Lower lobe of right lung (tissue), 2 donors: ENCODE data around the gene SHQ1. TPM values are rescaled to one million over a fixed set of nuclear protein-coding genes. Genes with fewer than 3 reads are reported as not detected.
"Not testable (repeated sequence)": the region's sequence is repeated elsewhere in the genome, so short reads cannot be mapped to it uniquely, and the experiment has no call there.

ENCODE experiments used
- ATAC-seq, 2 donors: fragments of 200-7000 bp; cut with Tn5 transposase; one replicate each; pipeline ENCODE4 v1.9.1; 2020 to 2022; ENCODE audit warnings: mild to moderate bottlenecking in 2 of 2, moderate library complexity in 2 of 2
- DNase-seq: peaks from one replicate; pipeline ENCODE4 v3.0.0-alpha.2; 2020
- H3K27ac ChIP-seq: fragments of 200-600 bp; one replicate; pipeline ENCODE4 v1.8.0; 2022
- H3K27me3 ChIP-seq: fragments of 200-600 bp; one replicate; pipeline ENCODE4 v1.8.0; 2022; ENCODE audit warnings: low read depth
- H3K36me3 ChIP-seq: fragments of 200-600 bp; one replicate; pipeline ENCODE4 v1.8.0; 2022; ENCODE audit warnings: mild to moderate bottlenecking
- H3K4me1 ChIP-seq: fragments of 200-600 bp; one replicate; pipeline ENCODE4 v1.8.0; 2022
- H3K4me3 ChIP-seq: fragments of 200-600 bp; one replicate; pipeline ENCODE4 v1.8.0; 2022; ENCODE audit warnings: mild to moderate bottlenecking
- H3K9me3 ChIP-seq: fragments of 200-600 bp; one replicate; pipeline ENCODE4 v1.8.0; 2022
- CTCF ChIP-seq: fragments of 200-600 bp; IDR thresholded peaks from one replicate; pipeline ENCODE4 v1.8.0; 2022; ENCODE audit warnings: antibody characterized with exemption, mild to moderate bottlenecking
- intact Hi-C: fragments of 100-400 bp; cut with DNase I; formaldehyde crosslinking; loops from one replicate; pipeline ENCODE4 v1.11.0; 2022
- total RNA-seq: library from RNA; stranded (reverse); fragmentation: NEBNext Ultra II Directional; extraction: Animal tissue kit (Norgen Biotek cat#: 25700); gene quantifications from one replicate; pipeline ENCODE4 v1.2.1, GENCODE V29; 2021
- donor health status: DM: no; HTN: yes; CAD: no; lungs with severe emphysema.

SHQ1 gene
- total RNA-seq, 1 donor from 2014 or later, result 16.8 TPM

- no peak overlapping the region for H3K27ac ChIP-seq
Measured at GRCh38 chr3:72738752-72739530, 109.3 kb downstream of the SHQ1 start.

GRCh38 chr3:72735072-72735471 is 113.2 kb downstream of the SHQ1 start:
- H3K36me3 ChIP-seq, ATAC-seq, DNase-seq, H3K27ac ChIP-seq, H3K4me3 ChIP-seq, intact Hi-C loops: not testable (repeated sequence)
- H3K4me1 ChIP-seq, result peaks cover 13% of the 10 kb centered on the region
- H3K9me3 ChIP-seq, result peaks cover 15% of the 10 kb centered on the region
- peaks cover 10% of the 10 kb centered on the region for H3K27me3 ChIP-seq

More at GRCh38 chr3:72738752-72739530, 109.3 kb downstream of the SHQ1 start:
- peaks cover 10% of the 10 kb centered on the region for H3K27me3 ChIP-seq
- peak overlapping the region; percentile 54 for H3K4me3 ChIP-seq
- peak; percentile 85 to 94 for ATAC-seq
- intact Hi-C loops, result no loop called here
- H3K9me3 ChIP-seq, result peaks cover 3% of the 10 kb centered on the region
- peak; percentile 9 for TF ChIP-seq CTCF
- no peaks in the 10 kb centered on the region for H3K36me3 ChIP-seq
- peak; percentile 67 for DNase-seq
- peaks cover 13% of the 10 kb centered on the region for H3K4me1 ChIP-seq

- Histone ChIP-seq H3K27me3 (peaks cover 8% of the 10 kb centered on the region), H3K27ac (no peak overlapping the region), H3K4me3 (no peak overlapping the region), H3K9me3 (peaks cover 15% of the 10 kb centered on the region), H3K4me1 (peaks cover 6% of the 10 kb centered on the region), H3K36me3 (no peaks in the 10 kb centered on the region)
- intact Hi-C loops, result no loop called here
- no peak for ATAC-seq
- DNase-seq, result no peak
- TF ChIP-seq CTCF, result no peak
Measured at GRCh38 chr3:72733676-72734075, 114.6 kb downstream of the SHQ1 start.

GRCh38 chr3:72732666-72733345 is 115.4 kb downstream of the SHQ1 start:
- ATAC-seq, DNase-seq, H3K27me3 ChIP-seq, intact Hi-C loops, H3K4me3 ChIP-seq, H3K4me1 ChIP-seq, H3K27ac ChIP-seq, H3K36me3 ChIP-seq: not testable (repeated sequence)
- H3K9me3 ChIP-seq, result peaks cover 15% of the 10 kb centered on the region

GRCh38 chr3:72728958-72729467 is 119.2 kb downstream of the SHQ1 start:
- no peak for ATAC-seq
- Histone ChIP-seq H3K27ac (no peak overlapping the region), H3K36me3 (no peaks in the 10 kb centered on the region), H3K4me3 (no peak overlapping the region), H3K9me3 (peaks cover 12% of the 10 kb centered on the region), H3K4me1 (no peaks in the 10 kb centered on the region), H3K27me3 (no peaks in the 10 kb centered on the region)
- DNase-seq, result no peak
- intact Hi-C loops, result no loop called here
- TF ChIP-seq CTCF, result no peak

GRCh38 chr3:72728329-72728889 is 119.8 kb downstream of the SHQ1 start:
- Histone ChIP-seq H3K27ac (no peak overlapping the region), H3K4me3 (no peak overlapping the region), H3K36me3 (no peaks in the 10 kb centered on the region), H3K4me1 (no peaks in the 10 kb centered on the region), H3K27me3 (no peaks in the 10 kb centered on the region), H3K9me3 (peaks cover 11% of the 10 kb centered on the region)
- DNase-seq (no peak), ATAC-seq (no peak)
- no peak for TF ChIP-seq CTCF
- intact Hi-C loops, result no loop called here
